Measurements from ENCODE around the gene TMEM181. TPM values are rescaled to one million over a fixed set of nuclear protein-coding genes. Genes with fewer than 3 reads are reported as not detected.

Gene TMEM181
- total and polyA plus RNA-seq, 2 of the 13 experiments (the other 11 are each of a cell fraction or from before 2014, with no cell fraction given), result 59.1 to 108 TPM

DNA sequence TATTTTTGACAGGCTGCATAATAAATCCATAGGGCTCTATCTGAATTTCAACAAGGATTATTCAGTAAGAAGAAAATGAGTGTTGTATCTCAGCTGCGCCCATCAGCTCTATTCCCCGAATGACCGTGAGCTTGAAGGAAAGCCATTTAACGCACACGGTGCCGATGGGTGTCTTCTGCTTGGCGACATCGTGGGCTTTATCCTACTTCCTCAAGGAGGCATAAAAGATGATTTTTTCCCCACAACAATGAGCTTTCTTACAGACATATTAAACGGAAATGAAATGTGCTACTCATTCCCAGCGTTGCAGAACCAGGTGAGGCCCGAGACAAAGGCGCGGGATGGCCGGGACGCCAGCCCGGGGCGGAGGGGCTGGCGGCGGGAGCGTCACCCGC lies 83.9 kb downstream of the TMEM181 start (continued):
- TF ChIP-seq, protein P1, sequence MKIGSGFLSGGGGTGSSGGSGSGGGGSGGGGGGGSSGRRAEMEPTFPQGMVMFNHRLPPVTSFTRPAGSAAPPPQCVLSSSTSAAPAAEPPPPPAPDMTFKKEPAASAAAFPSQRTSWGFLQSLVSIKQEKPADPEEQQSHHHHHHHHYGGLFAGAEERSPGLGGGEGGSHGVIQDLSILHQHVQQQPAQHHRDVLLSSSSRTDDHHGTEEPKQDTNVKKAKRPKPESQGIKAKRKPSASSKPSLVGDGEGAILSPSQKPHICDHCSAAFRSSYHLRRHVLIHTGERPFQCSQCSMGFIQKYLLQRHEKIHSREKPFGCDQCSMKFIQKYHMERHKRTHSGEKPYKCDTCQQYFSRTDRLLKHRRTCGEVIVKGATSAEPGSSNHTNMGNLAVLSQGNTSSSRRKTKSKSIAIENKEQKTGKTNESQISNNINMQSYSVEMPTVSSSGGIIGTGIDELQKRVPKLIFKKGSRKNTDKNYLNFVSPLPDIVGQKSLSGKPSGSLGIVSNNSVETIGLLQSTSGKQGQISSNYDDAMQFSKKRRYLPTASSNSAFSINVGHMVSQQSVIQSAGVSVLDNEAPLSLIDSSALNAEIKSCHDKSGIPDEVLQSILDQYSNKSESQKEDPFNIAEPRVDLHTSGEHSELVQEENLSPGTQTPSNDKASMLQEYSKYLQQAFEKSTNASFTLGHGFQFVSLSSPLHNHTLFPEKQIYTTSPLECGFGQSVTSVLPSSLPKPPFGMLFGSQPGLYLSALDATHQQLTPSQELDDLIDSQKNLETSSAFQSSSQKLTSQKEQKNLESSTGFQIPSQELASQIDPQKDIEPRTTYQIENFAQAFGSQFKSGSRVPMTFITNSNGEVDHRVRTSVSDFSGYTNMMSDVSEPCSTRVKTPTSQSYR (CRISPR knock-in tag; IDR thresholded peaks at IDR 0.05; ENCODE audit: borderline replicate concordance), result no peak
- TF ChIP-seq MED13 (CRISPR knock-in tag; IDR thresholded peaks at IDR 0.05), result no peak

DNA sequence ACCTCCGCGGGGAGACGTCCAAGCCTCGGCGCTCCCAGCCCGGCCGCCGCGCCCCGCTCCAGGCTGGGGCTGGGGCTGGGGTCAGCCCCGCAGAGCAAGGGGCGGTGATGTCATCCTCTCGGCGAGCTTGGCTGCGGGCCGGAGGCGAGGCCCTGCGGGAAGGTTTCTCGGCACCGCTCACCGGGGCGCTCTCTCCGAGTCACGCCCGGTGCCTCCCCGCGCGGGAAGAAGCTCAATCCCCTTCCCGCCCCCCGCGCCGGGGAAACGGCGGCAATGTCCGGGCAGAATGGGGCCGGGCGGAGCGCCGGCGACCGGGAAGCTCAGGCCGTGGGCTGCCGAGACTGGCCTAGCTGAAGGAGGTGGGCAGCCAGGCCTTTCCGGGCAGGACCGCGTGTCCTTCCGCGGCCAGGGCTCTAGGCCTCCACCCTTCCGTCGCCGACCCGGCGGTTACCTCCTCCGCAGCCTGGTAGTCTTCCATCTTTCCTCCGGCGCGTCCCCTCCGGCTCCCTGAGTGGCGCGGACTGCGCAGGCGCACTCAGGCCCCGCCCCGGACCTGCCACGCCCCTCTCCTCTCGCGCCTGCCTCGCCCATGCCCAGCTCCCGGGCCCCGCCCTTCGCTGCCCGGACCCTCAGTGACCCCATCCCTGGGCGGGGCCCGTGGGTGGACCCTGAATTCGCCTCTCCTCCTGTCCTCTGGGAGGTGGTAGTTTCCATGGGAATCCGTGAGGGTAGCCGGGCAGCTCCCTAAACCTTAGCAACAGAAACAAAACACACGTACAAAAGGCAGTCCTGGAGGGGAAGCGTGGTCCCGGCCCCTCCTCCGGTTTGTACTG lies 84.6 kb downstream of the TMEM181 start, which contains the start of gene DYNLT1:
Gene DYNLT1 (minus strand): TSS at position 513 of the 833 bp plus-strand sequence. CDS start 35 bp downstream, at position 478.
- peak; percentile 80 for FAIRE-seq
- in situ Hi-C loops (cut with HindIII; ENCODE audit: extremely low pct_ligation_motif_present, low pct_unique_long_range_greater_than_20kb) (no loop called here), intact Hi-C loops (cut with micrococcal nuclease; ENCODE audit: unreplicated experiment) (loop anchor here (10.0 kb wide), 1 partner anchor 1120 kb away; the partner anchor contains the start of gene ACAT2)
- H3K4me2 ChIP-seq (ENCODE audit: low read depth, low read length), result peak within 1 kb of the TSS; percentile 91
- TSS peak; percentile 66 for BruUV-seq (replicated peaks)
- H3K27ac ChIP-seq (ENCODE audit: extremely low read length, insufficient read depth, low read length), result peak within 1 kb of the TSS; percentile 67
- H3K9me3 ChIP-seq (ENCODE audit: low read length), result no peaks in the 10 kb centered on the region
- ChIA-PET POLR2A (interaction anchor here (0.6 to 1.9 kb wide), 9 partner anchors 9 to 229 kb away, joined by 3 to 10 read pairs (median 3); partner anchors contain the start of gene EZR), CTCF (ENCODE audit: low intra/inter-chr PET ratio, low total read pairs) (no interaction called here)
- peaks cover 20% of the 10 kb centered on the region for H3K79me2 ChIP-seq (ENCODE audit: insufficient read depth, low read length)
- no peaks in the 10 kb centered on the region; the same call in 1 of the 2 replicates for H4K20me1 ChIP-seq (ENCODE audit: insufficient read depth, low read length)
- DNase-seq (ENCODE audit: low spot score), result peak; percentile 90
- peak; percentile 86 for ATAC-seq
- 2% methylated on average over 25 of the region's 81 CpGs for WGBS (ENCODE audit: low lambda C conversion rate)
- peaks cover 2 to 20% of the 10 kb centered on the region in 2 experiments; a peak in 3 of 5 replicates for H3K27me3 ChIP-seq (ENCODE audit: control insufficient read depth in 1 of 2, insufficient read depth in 2 of 2, low read length in 2 of 2)
- H3K9ac ChIP-seq (ENCODE audit: insufficient read depth, low read depth, low read length), result peak within 1 kb of the TSS; percentile 93
- H3K4me1 ChIP-seq (ENCODE audit: insufficient read depth, low read length), result peaks cover 49% of the 10 kb centered on the region
- H3K36me3 ChIP-seq (replicated peaks in 1 of 2; ENCODE audit: control insufficient read depth in 1 of 2, insufficient read depth in 2 of 2, low read length in 2 of 2), result no peaks in the 10 kb centered on the region
- H2AFZ ChIP-seq (ENCODE audit: low read length), result peak within 1 kb of the TSS; percentile 20
- H3K4me3 ChIP-seq (replicated peaks in 1 of 3; ENCODE audit: insufficient read depth in 1 of 3, low read depth in 2 of 3, low read length in 3 of 3), result peak within 1 kb of the TSS; percentile 79 to 96 (median 91)
- TF ChIP-seq LCORL (IDR thresholded peaks at IDR 0.05) (peak; percentile 13; the same call in 1 of the 2 replicates), LCORL (CRISPR knock-in tag; IDR thresholded peaks at IDR 0.05) (peak; percentile 88), NKX3-1 (CRISPR knock-in tag; IDR thresholded peaks at IDR 0.05) (no peak), NAIF1 (CRISPR knock-in tag; IDR thresholded peaks at IDR 0.05; ENCODE audit: borderline replicate concordance) (0 out of 2 replicates have a peak, but pooled peaks have one; percentile 16), NR2F1 (CRISPR knock-in tag; IDR thresholded peaks at IDR 0.05) (peak; percentile 6 to 25; a peak in 1 of 4 replicates), JARID2 (CRISPR knock-in tag; IDR thresholded peaks at IDR 0.05; ENCODE audit: insufficient replicate concordance) (peak; percentile 77), ZSCAN21 (CRISPR knock-in tag; IDR thresholded peaks at IDR 0.05; ENCODE audit: borderline replicate concordance) (peak; percentile 77; the same call in 1 of the 2 replicates), RXRB (CRISPR knock-in tag; IDR thresholded peaks at IDR 0.05; ENCODE audit: borderline replicate concordance) (no peak; the same call in 1 of the 2 replicates), GPN1 (CRISPR knock-in tag; IDR thresholded peaks at IDR 0.05; ENCODE audit: borderline replicate concordance) (peak; percentile 80; the same call in 1 of the 2 replicates), ZNF20 (CRISPR knock-in tag; IDR thresholded peaks at IDR 0.05) (0 out of 2 replicates have a peak, but pooled peaks have one; percentile 42)
- TF ChIP-seq, protein P2, sequence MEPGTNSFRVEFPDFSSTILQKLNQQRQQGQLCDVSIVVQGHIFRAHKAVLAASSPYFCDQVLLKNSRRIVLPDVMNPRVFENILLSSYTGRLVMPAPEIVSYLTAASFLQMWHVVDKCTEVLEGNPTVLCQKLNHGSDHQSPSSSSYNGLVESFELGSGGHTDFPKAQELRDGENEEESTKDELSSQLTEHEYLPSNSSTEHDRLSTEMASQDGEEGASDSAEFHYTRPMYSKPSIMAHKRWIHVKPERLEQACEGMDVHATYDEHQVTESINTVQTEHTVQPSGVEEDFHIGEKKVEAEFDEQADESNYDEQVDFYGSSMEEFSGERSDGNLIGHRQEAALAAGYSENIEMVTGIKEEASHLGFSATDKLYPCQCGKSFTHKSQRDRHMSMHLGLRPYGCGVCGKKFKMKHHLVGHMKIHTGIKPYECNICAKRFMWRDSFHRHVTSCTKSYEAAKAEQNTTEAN (CRISPR knock-in tag; conservative IDR thresholded peaks at IDR 0.05), result 0 out of 2 replicates have a peak, but pooled peaks have one; percentile 14
- TF ChIP-seq, protein P3, sequence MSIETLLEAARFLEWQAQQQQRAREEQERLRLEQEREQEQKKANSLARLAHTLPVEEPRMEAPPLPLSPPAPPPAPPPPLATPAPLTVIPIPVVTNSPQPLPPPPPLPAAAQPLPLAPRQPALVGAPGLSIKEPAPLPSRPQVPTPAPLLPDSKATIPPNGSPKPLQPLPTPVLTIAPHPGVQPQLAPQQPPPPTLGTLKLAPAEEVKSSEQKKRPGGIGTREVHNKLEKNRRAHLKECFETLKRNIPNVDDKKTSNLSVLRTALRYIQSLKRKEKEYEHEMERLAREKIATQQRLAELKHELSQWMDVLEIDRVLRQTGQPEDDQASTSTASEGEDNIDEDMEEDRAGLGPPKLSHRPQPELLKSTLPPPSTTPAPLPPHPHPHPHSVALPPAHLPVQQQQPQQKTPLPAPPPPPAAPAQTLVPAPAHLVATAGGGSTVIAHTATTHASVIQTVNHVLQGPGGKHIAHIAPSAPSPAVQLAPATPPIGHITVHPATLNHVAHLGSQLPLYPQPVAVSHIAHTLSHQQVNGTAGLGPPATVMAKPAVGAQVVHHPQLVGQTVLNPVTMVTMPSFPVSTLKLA (IDR thresholded peaks at IDR 0.05), result peak; percentile 56

Measured in HepG2 (cell line).